B cell (primary cell): ENCODE measurements around the gene FOXF1. TPM values are rescaled to one million over a fixed set of nuclear protein-coding genes. Genes with fewer than 3 reads are reported as not detected.

Experiments used
- ATAC-seq: fragments of 200-7000 bp; cut with Tn5 transposase; one replicate; pipeline ENCODE4 v1.10.0; 2021; ENCODE audit warnings: low read depth, mild to moderate bottlenecking, moderate number of reproducible peaks, moderate library complexity
- CTCF ChIA-PET: fragments of 350-600 bp; sonication (Branson Sonifier 250); formaldehyde crosslinking; loops from one replicate; lab custom pipeline; 2021; ENCODE audit warnings: antibody characterized with exemption, inconsistent platforms; lab: Charles Lee
- POLR2A ChIA-PET: fragments of 350-600 bp; sonication (Branson Sonifier 250); formaldehyde crosslinking; loops from one replicate; lab custom pipeline; 2021; ENCODE audit warnings: antibody characterized with exemption; lab: Charles Lee
- DNase-seq: peaks from one replicate; pipeline ENCODE4 v3.0.0; 2013
- H2AFZ ChIP-seq: 2 replicates; pipeline ENCODE4 v1.6.1; 2012; ENCODE audit warnings: mild to moderate bottlenecking, low read depth, low read length; ENCODE audit not compliant: insufficient read depth, poor library complexity, severe bottlenecking
- H3K27ac ChIP-seq, 2 donors: 1 replicate in 1 of 2; 2 replicates in 1 of 2; pipeline ENCODE4 v1.5.1; 2012 to 2013; ENCODE audit warnings: low read length in 2 of 2, mild to moderate bottlenecking in 2 of 2, moderate library complexity in 1 of 2
- H3K27me3 ChIP-seq, 4 experiments: fragments of 200-600 bp in 1 of 4; sonication (generic) in 1 of 4; replicated peaks in 1 of 4; 1 replicate in 2 of 4; 2 replicates in 2 of 4; pipeline versions ENCODE4 v1.6.1 to v1.7.0; 2013 to 2016; ENCODE audit warnings: low read length in 3 of 4, mild to moderate bottlenecking in 2 of 4, mixed read lengths in 1 of 4, moderate library complexity in 1 of 4; ENCODE audit not compliant: insufficient read depth in 4 of 4, control insufficient read depth in 3 of 4; ENCODE audit errors: control extremely low read depth in 1 of 4
- H3K36me3 ChIP-seq, 2 experiments: replicated peaks in 1 of 2; 1 replicate in 1 of 2; 2 replicates in 1 of 2; pipeline versions ENCODE4 v1.6.1 to v1.7.1; 2013; ENCODE audit warnings: low read length in 1 of 2; ENCODE audit not compliant: insufficient read depth in 2 of 2, control insufficient read depth in 1 of 2; ENCODE audit errors: control extremely low read depth in 1 of 2, extremely low read depth in 1 of 2
- H3K4me1 ChIP-seq, 2 donors: fragments of 200-600 bp in 1 of 2; sonication (generic) in 1 of 2; 1 replicate in 1 of 2; 2 replicates in 1 of 2; pipeline versions ENCODE4 v1.5.1 to v1.6.1; 2013 to 2017; ENCODE audit warnings: low read length in 2 of 2; ENCODE audit not compliant: control insufficient read depth in 2 of 2, insufficient read depth in 2 of 2
- H3K4me2 ChIP-seq: replicated peaks from 2 replicates; pipeline ENCODE3; 2012; ENCODE audit warnings: mild to moderate bottlenecking, low read depth, low read length; ENCODE audit not compliant: poor library complexity, severe bottlenecking
- H3K4me3 ChIP-seq, 5 experiments: fragments of 200-600 bp in 1 of 5; sonication (generic) in 1 of 5; 1 replicate in 3 of 5; 2 replicates in 2 of 5; pipeline versions ENCODE4 v1.5.1 to v1.7.0; 2011 to 2016; ENCODE audit warnings: low read length in 4 of 5, mild to moderate bottlenecking in 4 of 5, low read depth in 2 of 5, control low read depth in 1 of 5, moderate library complexity in 1 of 5; ENCODE audit not compliant: insufficient read depth in 1 of 5; ENCODE audit errors: control extremely low read depth in 1 of 5, extremely low read depth in 1 of 5
- H3K79me2 ChIP-seq: fragments of 200-600 bp; sonication (generic); one replicate; pipeline ENCODE4 v1.6.0; 2016; ENCODE audit warnings: low read length; ENCODE audit not compliant: control insufficient read depth, insufficient read depth
- H3K9ac ChIP-seq: fragments of 200-600 bp; sonication (generic); 2 replicates; pipeline ENCODE4 v1.6.1; 2017; ENCODE audit warnings: mild to moderate bottlenecking, low read length, moderate library complexity
- H3K9me3 ChIP-seq, 3 donors: one replicate each; pipeline versions ENCODE4 v1.6.1 to v1.7.1; 2013; ENCODE audit warnings: low read length in 2 of 3; ENCODE audit not compliant: control insufficient read depth in 2 of 3, insufficient read depth in 1 of 3; ENCODE audit errors: control extremely low read depth in 1 of 3
- H4K20me1 ChIP-seq: 2 replicates; pipeline ENCODE4 v1.6.0; 2012; ENCODE audit warnings: mild to moderate bottlenecking, low read length; ENCODE audit not compliant: insufficient read depth, control insufficient read depth, poor library complexity, severe bottlenecking
- H3K27ac Mint-ChIP-seq: one replicate; pipeline ENCODE4 v1.8.0; 2021; ENCODE audit warnings: mixed read lengths
- H3K27me3 Mint-ChIP-seq: one replicate; pipeline ENCODE4 v1.8.0; 2021; ENCODE audit warnings: mixed read lengths
- H3K4me1 Mint-ChIP-seq: one replicate; pipeline ENCODE4 v1.8.0; 2021; ENCODE audit warnings: mixed read lengths
- H3K4me3 Mint-ChIP-seq: one replicate; pipeline ENCODE4 v1.8.0; 2021; ENCODE audit warnings: mixed read lengths
- H3K9me3 Mint-ChIP-seq: one replicate; pipeline ENCODE4 v1.8.0; 2022; ENCODE audit warnings: mixed read lengths; ENCODE audit not compliant: insufficient read depth
- CTCF ChIP-seq: fragments of 200-600 bp; IDR thresholded peaks from one replicate; pipeline ENCODE4 v1.8.0; 2022; ENCODE audit warnings: antibody characterized with exemption, mild to moderate bottlenecking
- EZH2 ChIP-seq: IDR thresholded peaks from 2 replicates; pipeline ENCODE4 v1.6.1; 2012; ENCODE audit warnings: borderline replicate concordance, low read depth, mild to moderate bottlenecking, moderate library complexity, low read length; ENCODE audit not compliant: insufficient read depth, poor library complexity, severe bottlenecking
- WGBS: methylation state at CpG from one replicate; pipeline ENCODE4 v1.1.5; 2013; ENCODE audit warnings: missing lambda C conversion rate; ENCODE audit not compliant: insufficient coverage; 5-methylcytosine and 5-hydroxymethylcytosine counted together
- intact Hi-C: fragments of 100-400 bp; cut with micrococcal nuclease; formaldehyde crosslinking; loops from one replicate; pipeline ENCODE4 v1.10.0; 2022
- polyA plus RNA-seq: library from polyadenylated mRNA; depleted of rRNA; stranded (reverse); fragments of >200 nt; gene quantifications from 2 replicates; pipeline ENCODE4 v1.2.3, GENCODE V29; 2012
- total RNA-seq, 2 donors: library from RNA; stranded (reverse); fragments of 120-200 nt in 1 of 2; gene quantifications; 1 replicate in 1 of 2; 2 replicates in 1 of 2; pipeline versions ENCODE4 v1.2.3 to v1.2.4, GENCODE V29; 2013 to 2022

Gene FOXF1
- total and polyA plus RNA-seq, 2 donors (not counting 1 experiment from before 2014, with no cell fraction given) = not detected

DNA sequence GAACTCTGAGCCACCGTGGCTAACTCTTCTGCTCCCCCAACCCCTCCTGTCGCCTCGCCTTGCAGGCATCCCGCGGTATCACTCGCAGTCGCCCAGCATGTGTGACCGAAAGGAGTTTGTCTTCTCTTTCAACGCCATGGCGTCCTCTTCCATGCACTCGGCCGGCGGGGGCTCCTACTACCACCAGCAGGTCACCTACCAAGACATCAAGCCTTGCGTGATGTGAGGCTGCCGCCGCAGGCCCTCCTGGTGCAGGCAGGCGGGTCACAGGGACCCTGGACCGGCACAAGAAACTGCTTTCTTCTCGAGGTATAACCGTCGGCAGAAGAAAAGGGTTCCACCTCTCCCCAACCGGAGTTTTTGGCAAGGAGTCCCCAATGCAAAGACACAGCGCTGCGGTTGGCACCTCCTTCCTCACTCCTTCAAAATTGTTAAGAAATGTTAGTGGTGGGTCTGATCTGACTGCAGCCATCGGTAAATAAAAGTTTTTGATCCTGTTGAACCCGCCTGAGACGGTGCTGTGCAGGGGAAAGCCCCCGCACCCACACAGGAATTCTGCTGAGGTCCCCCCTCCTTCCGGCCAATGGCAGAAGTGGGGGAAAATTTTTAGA lies 2.6 kb downstream of the FOXF1 start:
- Mint-ChIP-seq H3K4me3 (peak overlapping the region; percentile 5), H3K4me1 (peaks cover 11% of the 10 kb centered on the region), H3K9me3 (no peaks in the 10 kb centered on the region), H3K27ac (no peak overlapping the region), H3K27me3 (peaks cover 50% of the 10 kb centered on the region)
- ChIA-PET POLR2A (no interaction called here), CTCF (no interaction called here)
- ATAC-seq = no peak
- no peak overlapping the region for H3K4me3 ChIP-seq
- no peak overlapping the region for H3K4me2 ChIP-seq
- H3K27ac ChIP-seq = no peak overlapping the region
- DNase-seq = no peak
- intact Hi-C loops = loop anchor here (5.0 kb wide), 1 partner anchor 54 kb away; the partner anchor contains the start of gene FOXC2
- H4K20me1 ChIP-seq = no peaks in the 10 kb centered on the region
- H3K9ac ChIP-seq = no peak overlapping the region
- no peaks in the 10 kb centered on the region for H3K79me2 ChIP-seq
- H3K4me1 ChIP-seq = peaks cover 27 to 36% of the 10 kb centered on the region in 2 donors
- H2AFZ ChIP-seq = no peak overlapping the region
- no peaks in the 10 kb centered on the region for H3K36me3 ChIP-seq
- peaks cover 0 to 22% (median 1%) of the 10 kb centered on the region in 3 donors for H3K9me3 ChIP-seq
- no peak for TF ChIP-seq EZH2
- TF ChIP-seq CTCF = no peak
- WGBS = 16% methylated on average over 21 of the region's 29 CpGs
- H3K27me3 ChIP-seq = peaks cover 0 to 85% (median 49%) of the 10 kb centered on the region in 4 experiments

DNA sequence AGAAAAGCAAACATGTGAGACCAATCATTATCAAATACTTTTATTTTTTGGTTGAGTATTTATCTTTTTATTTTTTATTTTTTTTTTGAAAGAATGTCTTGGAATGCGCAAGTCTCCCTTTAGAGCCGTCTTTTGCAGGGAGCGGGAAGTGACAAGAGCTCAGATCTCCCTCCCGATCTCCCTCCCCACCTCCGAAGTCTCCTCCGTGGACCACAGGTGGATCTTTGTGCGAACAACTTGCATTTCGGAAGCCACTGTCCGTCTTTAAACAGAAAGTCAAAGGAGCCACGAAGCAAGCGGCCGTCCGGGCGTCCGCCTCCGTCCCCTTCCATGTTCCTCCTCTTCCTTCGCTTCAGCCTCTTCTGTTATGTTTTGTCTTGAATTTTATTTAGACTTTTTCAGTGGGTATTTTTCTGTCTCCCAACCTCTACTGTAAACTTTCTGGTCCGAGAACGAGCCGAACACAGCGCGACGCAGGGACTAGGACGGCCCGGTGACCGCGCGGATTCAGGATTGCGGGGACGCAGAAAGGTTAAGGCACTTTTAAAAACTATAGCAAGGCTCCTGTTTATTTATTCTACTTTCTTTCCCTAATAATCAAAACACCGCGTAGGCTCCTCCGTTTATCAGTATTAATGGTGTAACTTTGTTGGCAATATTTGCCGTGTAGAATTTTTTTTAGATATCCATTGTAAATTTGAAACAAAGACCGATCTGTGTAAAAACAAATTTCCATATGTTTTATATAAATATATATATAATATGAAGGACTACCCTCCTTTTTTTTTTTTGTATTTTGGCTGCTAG lies 3.3 kb downstream of the FOXF1 start:
- Histone ChIP-seq H2AFZ (no peak overlapping the region), H4K20me1 (no peaks in the 10 kb centered on the region), H3K9me3 (peaks cover 0 to 18% (median 1%) of the 10 kb centered on the region in 3 donors), H3K36me3 (no peaks in the 10 kb centered on the region), H3K9ac (no peak overlapping the region), H3K27me3 (peaks cover 0 to 85% (median 47%) of the 10 kb centered on the region in 4 experiments), H3K4me3 (no peak overlapping the region), H3K4me2 (no peak overlapping the region), H3K4me1 (peaks cover 20 to 29% of the 10 kb centered on the region in 2 donors), H3K27ac (no peak overlapping the region), H3K79me2 (no peaks in the 10 kb centered on the region)
- H3K4me3 Mint-ChIP-seq = no peak overlapping the region
- no peaks in the 10 kb centered on the region for H3K9me3 Mint-ChIP-seq
- no peak overlapping the region for H3K27ac Mint-ChIP-seq
- WGBS = 21% methylated on average over 16 of the region's 35 CpGs
- ChIA-PET CTCF (no interaction called here), POLR2A (no interaction called here)
- peaks cover 10% of the 10 kb centered on the region for H3K4me1 Mint-ChIP-seq
- peaks cover 55% of the 10 kb centered on the region for H3K27me3 Mint-ChIP-seq
- TF ChIP-seq EZH2 (no peak), CTCF (no peak)
- no peak for ATAC-seq
- DNase-seq = no peak
- intact Hi-C loops = loop anchor here (5.0 kb wide), 1 partner anchor 54 kb away; the partner anchor contains the start of gene FOXC2
